HCT116 (cell line): ENCODE results near the gene TAF1B.

ENCODE experiments used
- CTCF ChIP-seq, 3 experiments: fragments of 200-600 bp in 1 of 3; sonication (generic) in 1 of 3; IDR thresholded peaks in 2 of 3; conservative IDR thresholded peaks in 1 of 3; 2 replicates each; pipeline ENCODE4 v1.5.1; 2012 to 2017; ENCODE audit warnings: low read depth in 2 of 3, low read length in 2 of 3, antibody characterized with exemption in 1 of 3, borderline replicate concordance in 1 of 3, control low read depth in 1 of 3, mild to moderate bottlenecking in 1 of 3, mixed read lengths in 1 of 3, mixed run types in 1 of 3, moderate library complexity in 1 of 3; ENCODE audit not compliant: insufficient read depth in 1 of 3
- EGR1 ChIP-seq: IDR thresholded peaks from 2 replicates; pipeline ENCODE4 v1.6.1; 2012; ENCODE audit warnings: low read depth
- EZH2 ChIP-seq: fragments of 200-600 bp; sonication (generic); IDR thresholded peaks from 2 replicates; pipeline ENCODE4 v1.6.1; 2017; ENCODE audit warnings: antibody characterized with exemption, mixed run types
- EZH2phosphoT487 ChIP-seq: fragments of 200-600 bp; IDR thresholded peaks from 2 replicates; pipeline ENCODE4 v1.6.1; 2018; ENCODE audit warnings: antibody characterized with exemption, borderline replicate concordance
- FOSL1 ChIP-seq: IDR thresholded peaks from 2 replicates; pipeline ENCODE4 v1.6.1; 2012; ENCODE audit warnings: low read depth
- JUND ChIP-seq: IDR thresholded peaks from 2 replicates; pipeline ENCODE4 v1.6.1; 2012
- POLR2A ChIP-seq: IDR thresholded peaks from 2 replicates; pipeline ENCODE4 v1.7.0; 2011; ENCODE audit warnings: borderline replicate concordance; ENCODE audit not compliant: insufficient read depth, insufficient read length; ENCODE audit errors: extremely low read depth
- POLR2AphosphoS5 ChIP-seq: IDR thresholded peaks from 2 replicates; pipeline ENCODE4 v1.6.1; 2011; ENCODE audit warnings: mild to moderate bottlenecking, low read depth, low read length, moderate library complexity
- RAD21 ChIP-seq: IDR thresholded peaks from 2 replicates; pipeline ENCODE4 v1.6.1; 2012; ENCODE audit warnings: low read depth, mild to moderate bottlenecking
- REST ChIP-seq: IDR thresholded peaks from 2 replicates; pipeline ENCODE4 v1.6.1; 2012; ENCODE audit warnings: low read depth
- SP1 ChIP-seq: IDR thresholded peaks from 2 replicates; pipeline ENCODE4 v1.6.1; 2012; ENCODE audit warnings: low read depth
- YY1 ChIP-seq: IDR thresholded peaks from 2 replicates; pipeline ENCODE4 v1.6.1; 2011; ENCODE audit warnings: low read length, low read depth, moderate library complexity, mild to moderate bottlenecking; ENCODE audit not compliant: insufficient replicate concordance; ENCODE audit errors: extremely low read depth
- ZFX ChIP-seq: fragments of 450-650 bp; IDR thresholded peaks from 2 replicates; pipeline ENCODE4 v1.6.1; 2017
- ZNF274 ChIP-seq: fragments of 200-500 bp; sonication (Bioruptor generic); IDR thresholded peaks from 2 replicates; pipeline ENCODE4 v1.6.1; 2014; ENCODE audit warnings: mild to moderate bottlenecking, low read depth, low read length, inconsistent platforms

- no peak for TF ChIP-seq CTCF (IDR thresholded peaks at IDR 0.05 in 2 of 3, conservative IDR thresholded peaks at IDR 0.05 in 1 of 3; ENCODE audit: borderline replicate concordance in 1 of 3, insufficient read depth in 1 of 3, low read depth in 2 of 3, low read length in 2 of 3)
- no peak for TF ChIP-seq SP1
- no peak for TF ChIP-seq JUND
- no peak for TF ChIP-seq POLR2AphosphoS5
- no peak for TF ChIP-seq ZNF274
- no peak for TF ChIP-seq REST
- TF ChIP-seq YY1, result no peak
- no peak for TF ChIP-seq EZH2
- no peak for TF ChIP-seq POLR2A
- TF ChIP-seq RAD21, result no peak
- TF ChIP-seq FOSL1, result no peak
- TF ChIP-seq EGR1, result no peak
- TF ChIP-seq EZH2phosphoT487, result no peak
- no peak for TF ChIP-seq ZFX
These were observed 109.7 kb downstream of the TAF1B start for GRCh38 chr2:9952856-9953503.
